Measurements from ENCODE around the gene CTSD. TPM values are rescaled to one million over a fixed set of nuclear protein-coding genes. Genes with fewer than 3 reads are reported as not detected.

CTSD gene
- total RNA-seq, 1 donor = 221 TPM

DNA sequence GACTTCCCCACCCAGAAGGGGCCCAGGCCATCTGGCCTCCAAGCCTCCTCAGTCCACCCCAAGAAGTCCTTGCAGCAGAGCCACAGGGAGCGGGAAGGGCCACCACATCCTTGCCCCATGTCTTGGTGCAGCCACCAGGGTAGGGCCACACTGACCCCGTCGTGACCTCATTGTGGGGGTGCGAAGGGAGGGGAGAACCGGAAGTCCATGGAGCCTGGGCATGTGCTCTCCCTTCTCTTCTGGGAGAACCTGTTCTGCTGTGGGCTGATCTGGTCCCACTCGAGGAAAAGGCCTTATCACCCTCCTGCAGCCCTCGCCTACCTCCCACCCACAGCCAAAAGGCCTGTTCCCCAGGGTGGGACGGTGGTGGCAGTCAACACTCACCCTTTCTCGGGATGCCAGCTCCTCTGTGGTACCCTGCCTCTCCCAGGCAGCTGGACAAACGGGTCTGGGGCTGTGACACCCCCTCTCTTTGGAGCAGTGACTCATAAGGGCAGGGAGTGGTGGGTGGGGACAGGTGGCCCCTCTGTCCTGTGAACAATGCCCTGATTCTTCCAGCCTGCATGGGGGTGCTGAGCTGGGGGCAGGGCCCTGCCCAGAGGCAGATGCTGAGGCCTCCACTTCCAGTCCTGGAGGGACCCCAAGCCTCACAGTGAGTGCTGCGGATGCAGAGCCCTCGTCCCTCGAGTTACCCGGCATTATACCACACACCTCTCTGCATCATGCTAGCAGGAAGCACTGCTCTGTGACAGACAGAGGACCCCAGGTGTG lies 14.6 kb upstream of the CTSD start:
- no peak overlapping the region for H3K4me3 ChIP-seq (ENCODE audit: low read depth, low read length)
- TF ChIP-seq, protein P1, sequence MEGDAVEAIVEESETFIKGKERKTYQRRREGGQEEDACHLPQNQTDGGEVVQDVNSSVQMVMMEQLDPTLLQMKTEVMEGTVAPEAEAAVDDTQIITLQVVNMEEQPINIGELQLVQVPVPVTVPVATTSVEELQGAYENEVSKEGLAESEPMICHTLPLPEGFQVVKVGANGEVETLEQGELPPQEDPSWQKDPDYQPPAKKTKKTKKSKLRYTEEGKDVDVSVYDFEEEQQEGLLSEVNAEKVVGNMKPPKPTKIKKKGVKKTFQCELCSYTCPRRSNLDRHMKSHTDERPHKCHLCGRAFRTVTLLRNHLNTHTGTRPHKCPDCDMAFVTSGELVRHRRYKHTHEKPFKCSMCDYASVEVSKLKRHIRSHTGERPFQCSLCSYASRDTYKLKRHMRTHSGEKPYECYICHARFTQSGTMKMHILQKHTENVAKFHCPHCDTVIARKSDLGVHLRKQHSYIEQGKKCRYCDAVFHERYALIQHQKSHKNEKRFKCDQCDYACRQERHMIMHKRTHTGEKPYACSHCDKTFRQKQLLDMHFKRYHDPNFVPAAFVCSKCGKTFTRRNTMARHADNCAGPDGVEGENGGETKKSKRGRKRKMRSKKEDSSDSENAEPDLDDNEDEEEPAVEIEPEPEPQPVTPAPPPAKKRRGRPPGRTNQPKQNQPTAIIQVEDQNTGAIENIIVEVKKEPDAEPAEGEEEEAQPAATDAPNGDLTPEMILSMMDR (IDR thresholded peaks at IDR 0.05; ENCODE audit: insufficient read depth, low read length) = no peak
- DNase-seq (ENCODE audit: low read depth) = no peak

DNA sequence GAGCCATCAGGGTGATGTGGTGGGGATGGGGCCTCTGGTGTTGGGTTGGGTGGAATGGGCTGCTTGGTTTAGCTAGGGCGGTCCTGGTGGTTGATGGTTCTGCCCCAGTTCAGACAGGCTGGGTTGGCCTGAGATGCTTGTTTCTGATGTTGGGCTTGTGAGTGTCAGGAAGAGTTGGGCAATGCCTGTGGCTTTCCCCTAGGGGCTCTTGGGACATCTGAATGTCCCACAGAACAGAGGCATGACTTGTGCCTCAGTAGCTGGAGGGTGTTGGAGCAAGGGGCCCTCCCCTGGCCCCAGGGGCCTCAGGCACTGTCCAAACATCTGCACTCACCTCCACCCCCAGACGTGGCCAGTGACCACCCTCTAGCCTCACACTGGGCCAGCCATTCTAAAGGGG lies 14.0 kb upstream of the CTSD start:
- no peak overlapping the region for H3K4me3 ChIP-seq (ENCODE audit: low read depth, low read length)
- no peak for DNase-seq (ENCODE audit: low read depth)
- TF ChIP-seq, protein P1 (IDR thresholded peaks at IDR 0.05; ENCODE audit: insufficient read depth, low read length) = no peak

DNA sequence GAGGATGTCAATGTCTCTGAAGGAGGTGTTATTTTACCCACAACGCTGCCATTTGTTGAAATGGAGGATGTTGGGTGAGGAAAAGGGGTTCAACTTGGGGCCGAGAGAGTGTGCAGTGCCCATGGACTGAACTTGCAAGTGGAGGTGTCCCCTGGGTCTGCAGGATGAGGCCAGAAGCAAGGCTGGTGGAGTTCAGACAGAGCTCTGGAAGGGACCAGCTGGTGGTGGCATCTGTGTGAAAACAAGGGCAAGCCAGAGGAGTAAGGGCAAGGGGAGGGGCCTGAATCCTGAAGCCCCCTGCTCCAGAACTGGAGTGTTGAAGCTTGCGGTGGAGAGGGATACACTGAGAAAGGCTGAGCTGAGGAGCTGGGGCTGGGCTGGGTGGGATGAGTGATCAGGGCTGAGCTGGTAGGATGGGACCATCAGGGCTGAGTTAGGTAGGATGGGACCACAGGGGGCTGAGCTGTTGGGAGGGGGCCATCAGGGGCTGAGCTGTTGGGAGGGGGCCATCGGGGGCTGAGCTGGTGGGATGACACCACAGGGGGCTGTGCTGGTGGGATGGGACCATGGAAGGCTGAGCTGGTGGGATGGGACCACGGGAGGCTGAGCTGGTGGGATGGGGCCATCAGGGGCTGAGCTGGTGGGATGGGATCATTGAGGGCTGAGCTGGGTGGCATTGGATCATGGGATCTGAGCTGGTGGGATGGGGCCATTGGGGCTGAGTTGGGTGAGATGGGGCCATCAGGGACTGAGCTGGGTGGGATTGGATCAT lies 13.4 kb upstream of the CTSD start:
- TF ChIP-seq, protein P1 (IDR thresholded peaks at IDR 0.05; ENCODE audit: insufficient read depth, low read length) = no peak
- no peak overlapping the region for H3K4me3 ChIP-seq (ENCODE audit: low read depth, low read length)
- no peak for DNase-seq (ENCODE audit: low read depth)

DNA sequence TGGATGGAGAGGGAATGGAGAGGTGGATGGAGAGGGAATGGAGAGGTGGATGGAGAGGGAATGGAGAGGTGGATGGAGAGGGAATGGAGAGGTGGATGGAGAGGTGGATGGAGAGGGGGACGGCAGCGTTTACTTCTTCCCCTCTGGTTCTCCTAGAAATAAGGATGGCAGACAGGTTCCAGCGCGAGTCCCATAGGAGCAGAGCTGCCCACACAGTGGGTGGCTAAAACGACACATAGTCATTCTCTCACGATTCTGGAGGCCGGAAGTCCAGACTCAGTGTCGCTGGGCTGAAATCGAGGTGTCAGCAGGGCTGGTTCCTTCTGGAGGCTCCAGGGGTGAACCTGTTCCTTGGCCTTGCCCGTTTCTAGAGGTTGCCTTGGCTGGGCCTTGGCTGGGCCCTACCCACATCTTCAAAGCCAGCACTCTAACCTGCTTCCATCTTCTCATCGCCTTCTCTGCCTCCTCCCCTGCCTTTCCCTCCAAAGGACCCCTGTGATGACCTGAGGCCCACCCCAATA lies 12.7 kb upstream of the CTSD start:
- TF ChIP-seq, protein P1 (IDR thresholded peaks at IDR 0.05; ENCODE audit: insufficient read depth, low read length) = no peak
- H3K4me3 ChIP-seq (ENCODE audit: low read depth, low read length) = no peak overlapping the region
- no peak for DNase-seq (ENCODE audit: low read depth)

DNA sequence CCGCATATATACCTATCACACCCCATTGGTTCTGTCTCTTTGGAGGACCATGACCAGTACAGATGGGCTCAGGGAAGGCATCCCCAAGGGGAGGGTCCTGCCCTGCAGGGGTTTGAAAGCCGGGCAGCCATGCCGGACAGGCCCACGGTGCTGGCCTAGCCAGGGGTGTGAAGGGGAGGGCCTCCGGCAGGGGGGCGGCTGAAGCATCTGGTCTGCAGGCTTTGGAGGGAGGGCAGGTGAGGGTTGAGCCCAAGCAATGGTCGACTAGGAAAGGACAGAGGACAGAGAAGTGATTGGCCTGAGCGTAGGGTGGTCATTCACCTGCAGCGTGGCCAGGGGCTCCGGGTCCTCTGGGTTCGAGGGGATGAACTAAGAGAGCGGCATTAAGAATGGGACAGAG lies 11.2 kb upstream of the CTSD start:
- no peak overlapping the region for H3K4me3 ChIP-seq (ENCODE audit: low read depth, low read length)
- DNase-seq (ENCODE audit: low read depth) = no peak
- TF ChIP-seq, protein P1 (IDR thresholded peaks at IDR 0.05; ENCODE audit: insufficient read depth, low read length) = no peak

DNA sequence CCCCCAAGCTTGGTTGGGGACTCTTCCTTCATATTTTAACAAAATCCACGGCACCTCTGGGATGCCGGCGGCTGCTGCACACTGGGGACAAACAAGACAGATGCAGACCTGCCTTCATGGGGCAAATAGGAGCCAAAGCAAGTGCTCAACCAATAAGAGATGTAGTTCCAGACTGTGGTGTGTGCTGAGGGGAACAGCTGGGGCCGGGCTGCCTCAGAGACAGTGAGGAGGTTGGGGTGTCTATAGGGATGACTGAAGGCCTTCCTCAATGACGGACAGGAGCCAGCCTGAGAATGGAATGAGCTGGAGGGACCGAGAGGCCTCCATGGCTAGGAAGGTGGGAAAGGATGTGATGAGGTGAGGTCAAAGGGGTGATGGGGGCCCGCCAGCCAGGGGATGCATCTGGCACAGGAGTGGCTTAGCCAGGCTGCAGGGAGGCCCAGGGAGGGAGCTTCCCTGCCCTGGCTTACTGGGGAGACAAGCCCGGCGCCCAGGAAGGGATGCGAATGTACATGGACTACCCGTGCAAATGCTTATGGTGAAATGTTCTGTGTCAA lies 10.3 kb upstream of the CTSD start:
- H3K4me3 ChIP-seq (ENCODE audit: low read depth, low read length) = no peak overlapping the region
- DNase-seq (ENCODE audit: low read depth) = no peak
- TF ChIP-seq, protein P1 (IDR thresholded peaks at IDR 0.05; ENCODE audit: insufficient read depth, low read length) = no peak
